A673 (cell line): ENCODE results near the gene FLRT1. TPM values are rescaled to one million over a fixed set of nuclear protein-coding genes. Genes with fewer than 3 reads are reported as not detected.

Experiments
- BruUV-seq: library from RNA; stranded (reverse); fragments of 400-500 nt; replicated peaks from 2 replicates; lab custom pipeline; 2021; lab: Mats Ljungman, UMichigan
- CTCF ChIA-PET: fragments of 300-600 bp; sonication (Branson Sonifier 250); formaldehyde crosslinking; loops from one replicate; lab custom pipeline; 2022; ENCODE audit warnings: antibody characterized with exemption; lab: Charles Lee
- POLR2A ChIA-PET: fragments of 300-600 bp; sonication (Branson Sonifier 250); formaldehyde crosslinking; loops from one replicate; lab custom pipeline; 2022; ENCODE audit warnings: antibody characterized with exemption; ENCODE audit not compliant: low non-redundant PET; lab: Charles Lee
- DNase-seq: peaks from one replicate; pipeline ENCODE4 v3.0.0-alpha.2; 2015; ENCODE audit warnings: low spot score
- H3K27ac ChIP-seq: fragments of 200-600 bp; sonication (generic); 2 replicates; pipeline ENCODE4 v1.5.1; 2016; ENCODE audit warnings: mixed run types, low read depth, mild to moderate bottlenecking, mixed read lengths, antibody characterized with exemption, low read length; ENCODE audit not compliant: poor library complexity, severe bottlenecking
- H3K27me3 ChIP-seq: fragments of 200-600 bp; sonication (generic); replicated peaks from 2 replicates; pipeline ENCODE4 v1.6.1; 2017; ENCODE audit warnings: mixed run types, low read depth, mild to moderate bottlenecking, mixed read lengths, antibody characterized with exemption, low read length; ENCODE audit not compliant: insufficient read depth, poor library complexity
- H3K36me3 ChIP-seq: fragments of 200-600 bp; sonication (generic); 2 replicates; pipeline ENCODE4 v1.6.1; 2016; ENCODE audit warnings: mixed run types, mild to moderate bottlenecking, mixed read lengths, antibody characterized with exemption, low read length; ENCODE audit not compliant: insufficient read depth, poor library complexity, severe bottlenecking
- H3K4me1 ChIP-seq: fragments of 200-600 bp; sonication (generic); 2 replicates; pipeline ENCODE4 v1.6.1; 2017; ENCODE audit warnings: mixed run types, mild to moderate bottlenecking, mixed read lengths, antibody characterized with exemption, low read length; ENCODE audit not compliant: insufficient read depth, poor library complexity, severe bottlenecking
- H3K4me3 ChIP-seq: fragments of 200-600 bp; sonication (generic); 2 replicates; pipeline ENCODE4 v1.5.1; 2016; ENCODE audit warnings: low read depth, mixed run types, mild to moderate bottlenecking, mixed read lengths, low read length; ENCODE audit not compliant: poor library complexity, severe bottlenecking
- H3K9me3 ChIP-seq: fragments of 200-600 bp; sonication (generic); 2 replicates; pipeline ENCODE4 v1.6.1; 2016; ENCODE audit warnings: mixed run types, low read depth, mild to moderate bottlenecking, mixed read lengths, antibody characterized with exemption, low read length; ENCODE audit not compliant: poor library complexity, severe bottlenecking
- EZH2 ChIP-seq: fragments of 200-600 bp; sonication (generic); IDR thresholded peaks from 2 replicates; pipeline ENCODE4 v1.6.1; 2017; ENCODE audit warnings: borderline replicate concordance, low read depth, mild to moderate bottlenecking, mixed read lengths, antibody characterized with exemption, low read length; ENCODE audit not compliant: poor library complexity, severe bottlenecking
- intact Hi-C: fragments of 100-400 bp; cut with micrococcal nuclease; formaldehyde crosslinking; loops from one replicate; pipeline ENCODE4 v1.10.0; 2022; ENCODE audit not compliant: unreplicated experiment
- total RNA-seq: library from RNA; stranded (reverse); gene quantifications from 2 replicates; pipeline ENCODE4 v1.2.3, GENCODE V29; 2021
- TF ChIP-seq, protein P1 (sequence below): fragments of 300-800, 200-600 bp; sonication (generic); conservative IDR thresholded peaks from 2 replicates; pipeline ENCODE4 v1.5.1; 2017; ENCODE audit warnings: low read depth, mild to moderate bottlenecking, antibody characterized with exemption, low read length, moderate library complexity, mixed read lengths

The FLRT1 gene
- total RNA-seq, 1 experiment from 2014 or later: 0.45 TPM

DNA sequence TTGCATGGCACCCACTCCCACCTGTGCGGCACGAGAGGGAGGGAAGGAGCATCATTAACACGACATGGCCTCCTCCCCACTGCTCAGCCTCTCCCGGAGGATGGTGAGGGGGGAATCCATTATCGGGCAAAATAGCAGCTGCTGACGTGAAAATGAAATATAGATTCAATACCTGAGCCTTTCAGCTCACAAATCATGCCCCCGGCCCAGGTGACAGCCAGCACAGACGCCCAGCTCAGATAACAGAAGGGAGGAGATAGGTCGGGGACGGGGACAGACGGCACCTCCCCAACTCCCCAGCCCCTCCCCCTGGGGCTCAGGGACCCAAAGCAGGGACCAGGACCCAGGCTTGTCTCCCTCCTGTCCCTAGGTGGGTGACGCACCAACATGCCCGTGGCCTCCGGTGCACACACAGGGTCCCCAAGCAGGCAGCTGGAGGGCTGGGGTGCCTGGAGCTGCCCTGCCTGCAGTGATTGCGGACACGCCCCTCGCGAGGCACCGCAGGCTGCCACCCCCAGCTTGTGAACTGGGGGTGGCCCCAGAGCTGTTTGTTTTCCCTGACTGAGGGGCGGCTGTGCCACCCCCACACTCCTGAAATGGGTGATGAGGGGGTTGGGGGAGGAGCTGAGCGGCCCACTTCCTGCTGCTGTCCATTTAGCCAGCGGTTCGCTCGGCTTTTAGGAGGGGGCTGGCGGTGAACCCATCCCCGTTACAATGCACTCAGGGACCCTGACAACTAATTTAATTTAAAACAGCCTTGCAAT lies 31.7 kb downstream of the FLRT1 start:
- TF ChIP-seq EZH2: no peak
- TF ChIP-seq, protein P1, sequence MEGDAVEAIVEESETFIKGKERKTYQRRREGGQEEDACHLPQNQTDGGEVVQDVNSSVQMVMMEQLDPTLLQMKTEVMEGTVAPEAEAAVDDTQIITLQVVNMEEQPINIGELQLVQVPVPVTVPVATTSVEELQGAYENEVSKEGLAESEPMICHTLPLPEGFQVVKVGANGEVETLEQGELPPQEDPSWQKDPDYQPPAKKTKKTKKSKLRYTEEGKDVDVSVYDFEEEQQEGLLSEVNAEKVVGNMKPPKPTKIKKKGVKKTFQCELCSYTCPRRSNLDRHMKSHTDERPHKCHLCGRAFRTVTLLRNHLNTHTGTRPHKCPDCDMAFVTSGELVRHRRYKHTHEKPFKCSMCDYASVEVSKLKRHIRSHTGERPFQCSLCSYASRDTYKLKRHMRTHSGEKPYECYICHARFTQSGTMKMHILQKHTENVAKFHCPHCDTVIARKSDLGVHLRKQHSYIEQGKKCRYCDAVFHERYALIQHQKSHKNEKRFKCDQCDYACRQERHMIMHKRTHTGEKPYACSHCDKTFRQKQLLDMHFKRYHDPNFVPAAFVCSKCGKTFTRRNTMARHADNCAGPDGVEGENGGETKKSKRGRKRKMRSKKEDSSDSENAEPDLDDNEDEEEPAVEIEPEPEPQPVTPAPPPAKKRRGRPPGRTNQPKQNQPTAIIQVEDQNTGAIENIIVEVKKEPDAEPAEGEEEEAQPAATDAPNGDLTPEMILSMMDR: no peak
- H3K27ac ChIP-seq: peak overlapping the region; percentile 41
- no peaks in the 10 kb centered on the region for H3K27me3 ChIP-seq
- BruUV-seq: no TSS peak
- no peaks in the 10 kb centered on the region for H3K36me3 ChIP-seq
- H3K4me3 ChIP-seq: peak overlapping the region; percentile 9
- CTCF ChIA-PET: no interaction called here
- POLR2A ChIA-PET: interaction anchor here (0.6 kb wide), 1 partner anchor 48 kb away, joined by 3 read pairs; no protein-coding TSS in a partner anchor
- H3K4me1 ChIP-seq: peaks cover 48% of the 10 kb centered on the region
- no peaks in the 10 kb centered on the region for H3K9me3 ChIP-seq
- DNase-seq: peak; percentile 43
- intact Hi-C loops: no loop called here

DNA sequence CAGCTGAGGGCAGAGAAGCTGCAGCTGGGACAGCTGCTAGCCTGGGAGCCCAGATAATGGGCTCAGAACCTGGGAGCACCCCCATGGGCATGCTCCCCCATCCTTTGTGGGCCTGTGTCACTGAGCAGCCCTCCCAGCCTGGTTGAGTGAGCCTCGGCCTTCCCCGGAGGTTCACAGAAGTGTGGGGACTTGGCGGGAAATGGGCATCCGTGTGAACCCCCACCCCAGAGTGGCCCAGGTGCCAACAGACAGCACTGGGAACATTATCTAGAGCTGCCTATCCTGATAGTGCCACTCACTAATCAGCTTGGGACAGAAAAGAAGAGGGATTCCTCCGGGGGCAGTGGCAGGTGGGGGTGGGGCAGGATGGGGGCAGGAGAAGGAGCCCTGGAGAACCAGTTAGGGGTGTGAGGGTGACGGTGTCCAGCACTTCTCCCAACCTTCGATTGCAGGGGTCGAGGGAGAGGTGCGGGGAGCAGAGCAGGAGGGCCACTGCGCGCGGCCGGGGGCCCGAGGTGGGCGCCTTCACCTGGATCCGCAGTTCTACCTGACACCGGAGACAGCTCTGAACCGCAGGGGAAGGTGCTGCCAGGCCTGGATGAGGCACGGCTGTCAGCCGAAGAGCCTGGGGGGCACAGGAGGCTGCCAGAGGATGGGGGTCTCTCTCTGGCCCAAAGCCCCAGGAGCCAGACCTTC lies 33.1 kb downstream of the FLRT1 start:
- H3K27me3 ChIP-seq: no peaks in the 10 kb centered on the region
- CTCF ChIA-PET: no interaction called here
- POLR2A ChIA-PET: no interaction called here

More for the DNA sequence above, 33.1 kb downstream of the FLRT1 start:
- no peak for DNase-seq
- no TSS peak for BruUV-seq
- Histone ChIP-seq H3K27ac (no peak overlapping the region), H3K4me3 (no peak overlapping the region), H3K36me3 (no peaks in the 10 kb centered on the region), H3K4me1 (peaks cover 57% of the 10 kb centered on the region), H3K9me3 (no peaks in the 10 kb centered on the region)
- TF ChIP-seq EZH2: no peak
- TF ChIP-seq, protein P1: no peak
- intact Hi-C loops: no loop called here
